NCI-H1417 (cell line): ENCODE data around the gene FEN1.
A peak's percentile ranks its signal among the peaks of the same experiment; 100 is the strongest.

Experiments used
- DNase-seq, 3 experiments: peaks; one replicate each; lab custom pipeline; 2025; lab: John Stamatoyannopoulos, UW

FEN1 gene

GRCh38 chr11:61795459-61795858 lies 2.7 kb downstream of the FEN1 start:
- DNase-seq, result no peak

GRCh38 chr11:61795876-61796526 lies 3.3 kb downstream of the FEN1 start:
- no peak for DNase-seq

- peak; percentile 56 to 90 (median 61) for DNase-seq
Measured at GRCh38 chr11:61797263-61797944, 4.7 kb downstream of the FEN1 start.

- DNase-seq, result peak in 1 of 3 experiments; percentile 47
Measured at GRCh38 chr11:61799665-61800284, 7.1 kb downstream of the FEN1 start.

GRCh38 chr11:61800331-61801281 lies 7.9 kb downstream of the FEN1 start:
- DNase-seq, result peak in 1 of 3 experiments; percentile 47

GRCh38 chr11:61802605-61803004 lies 9.9 kb downstream of the FEN1 start:
- no peak for DNase-seq

GRCh38 chr11:61803889-61804647 lies 11.4 kb downstream of the FEN1 start:
- no peak for DNase-seq

GRCh38 chr11:61805146-61805545 lies 12.4 kb downstream of the FEN1 start:
- no peak for DNase-seq

- DNase-seq, result no peak
Measured at GRCh38 chr11:61806785-61807184, 14.1 kb downstream of the FEN1 start.

- no peak for DNase-seq
Measured at GRCh38 chr11:61810671-61811175, 18.0 kb downstream of the FEN1 start.

- no peak for DNase-seq
Measured at GRCh38 chr11:61811831-61812230, 19.1 kb downstream of the FEN1 start.

- no peak for DNase-seq
Measured at GRCh38 chr11:61812736-61813411, 20.2 kb downstream of the FEN1 start.

- peak in 2 of 3 experiments; percentile 82 to 90 for DNase-seq
Measured at GRCh38 chr11:61814247-61814957, 21.7 kb downstream of the FEN1 start.

GRCh38 chr11:61814958-61815789 lies 22.5 kb downstream of the FEN1 start:
- DNase-seq, result peak; percentile 81 to 98 (median 96)

- DNase-seq, result peak; percentile 44 to 95 (median 93)
Measured at GRCh38 chr11:61815790-61816735, 23.4 kb downstream of the FEN1 start.

GRCh38 chr11:61816736-61817455 lies 24.2 kb downstream of the FEN1 start, which contains the start of gene FADS1:
TSS of gene FADS1 (minus strand) at chr11:61817003. CDS start at chr11:61816929, 74 bp downstream.
- DNase-seq, result peak; percentile 95 to 99 (median 99)
